GM21723 (cell line): ENCODE measurements around the gene THSD4.

Source experiments
- ATAC-seq: cut with Tn5 transposase; IDR thresholded peaks from one replicate; pipeline ENCODE4 v1.9.1; 2021; ENCODE audit warnings: mild to moderate bottlenecking, moderate library complexity; ENCODE audit not compliant: unreplicated experiment

The THSD4 gene

DNA sequence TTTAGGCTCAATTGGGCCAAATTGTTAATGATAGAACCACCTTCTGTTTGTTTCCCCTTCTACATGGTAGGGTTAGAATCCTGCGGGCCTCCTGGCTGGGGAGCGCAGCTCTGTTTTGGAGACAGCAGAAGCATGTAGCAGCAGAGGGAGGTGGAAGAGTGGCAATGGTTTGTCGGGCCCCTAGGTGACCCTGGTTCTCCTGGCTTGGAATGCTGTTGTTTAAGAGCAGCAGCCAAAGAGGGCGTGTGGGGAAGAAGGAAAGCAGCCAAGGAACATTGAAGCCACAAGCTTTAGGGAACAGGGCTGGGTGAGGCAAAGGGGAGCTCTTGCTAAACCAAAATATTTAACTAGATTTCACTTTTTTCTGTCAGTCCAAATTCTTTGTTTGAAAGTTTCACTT lies 481.4 kb downstream of the THSD4 start:
- no peak for ATAC-seq

DNA sequence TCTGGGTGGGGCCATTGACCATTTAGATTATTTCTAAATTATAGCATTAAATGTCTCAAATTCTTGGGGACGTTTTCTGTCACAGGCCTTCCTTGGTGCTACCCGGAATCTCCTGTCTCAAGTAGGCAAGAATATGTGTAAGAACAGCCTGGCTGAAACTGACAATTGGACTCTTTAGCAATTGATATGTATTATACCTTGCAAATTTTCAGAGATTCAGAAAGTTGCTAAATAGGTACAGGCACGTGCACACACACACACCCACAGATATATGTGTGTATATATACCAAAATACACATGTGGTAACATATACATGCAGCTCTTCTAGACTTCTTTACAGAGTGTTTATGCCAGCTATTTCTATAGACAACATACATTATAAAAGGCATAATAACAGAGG lies 481.9 kb downstream of the THSD4 start:
- ATAC-seq, result no peak

DNA sequence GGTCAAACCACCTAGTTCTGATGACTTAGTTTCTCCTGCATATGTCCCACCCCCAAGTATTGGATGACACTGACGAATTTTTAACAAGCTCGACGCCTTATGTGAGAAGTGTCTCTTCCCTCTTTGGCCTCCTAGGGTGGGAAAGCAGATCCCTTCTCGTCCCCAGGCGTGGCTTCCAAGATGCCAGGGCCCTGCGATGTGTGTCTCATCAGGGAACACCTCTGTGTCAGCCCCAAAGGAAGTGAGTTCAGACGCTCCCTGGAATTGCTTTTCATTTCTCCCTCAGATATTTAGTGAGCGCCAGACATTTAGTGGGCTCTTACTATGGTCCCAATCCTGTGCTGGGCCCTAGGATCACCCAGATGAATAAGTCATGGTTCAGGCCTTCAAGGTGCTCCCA lies 482.4 kb downstream of the THSD4 start:
- ATAC-seq, result no peak

DNA sequence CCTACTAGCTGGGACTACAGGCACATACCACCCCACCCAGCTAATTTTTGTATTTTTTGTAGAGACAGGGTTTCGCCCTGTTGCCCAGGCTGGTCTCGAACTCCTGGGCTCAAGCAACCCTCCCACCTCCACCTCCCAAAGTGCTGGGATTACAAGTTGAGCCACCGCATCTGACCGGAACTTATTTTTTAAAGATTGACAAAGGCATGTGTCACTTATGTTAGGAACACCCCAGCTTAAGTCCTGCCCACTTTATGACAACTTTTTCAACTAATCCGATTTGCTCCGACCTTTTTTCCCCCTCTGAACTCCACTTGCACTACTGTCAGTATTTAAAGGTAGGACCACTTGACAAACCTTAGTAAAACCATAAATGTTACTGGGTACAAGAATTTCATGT lies 483.5 kb downstream of the THSD4 start:
- ATAC-seq, result no peak

DNA sequence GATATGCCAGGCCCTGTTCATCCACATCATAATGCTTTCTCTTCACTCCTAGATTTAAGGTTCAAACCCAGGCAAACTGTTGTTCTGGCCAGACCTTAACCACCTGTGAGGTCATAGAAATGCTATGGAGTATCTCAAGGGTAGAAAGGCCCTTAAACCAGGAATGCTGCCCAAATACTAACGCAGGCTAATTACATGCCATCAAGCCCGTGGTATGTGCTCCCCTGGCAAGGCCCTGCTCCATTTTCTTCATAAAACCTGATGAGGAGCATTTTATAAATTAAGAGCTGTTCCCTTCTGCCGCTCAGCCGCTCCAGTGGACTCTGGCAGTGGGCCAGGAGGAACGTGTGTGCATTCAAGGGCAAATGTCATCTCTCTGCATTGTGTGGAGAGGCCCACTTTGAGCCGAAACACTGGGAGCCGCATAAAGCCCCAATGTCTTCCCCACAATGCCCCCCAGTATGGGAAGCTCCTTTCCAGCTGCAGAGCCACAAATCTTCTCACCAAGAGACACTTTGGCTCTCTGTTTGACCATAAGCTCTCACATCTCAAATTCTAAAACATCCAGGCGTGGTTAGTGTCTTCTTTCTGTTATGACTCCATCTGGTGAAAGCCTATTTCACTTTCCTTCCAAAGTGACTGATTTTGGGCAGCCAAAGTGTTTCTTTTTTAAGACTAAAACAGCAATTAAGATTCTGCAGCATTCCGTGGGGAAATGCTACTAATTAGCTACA lies 484.3 kb downstream of the THSD4 start:
- no peak for ATAC-seq

DNA sequence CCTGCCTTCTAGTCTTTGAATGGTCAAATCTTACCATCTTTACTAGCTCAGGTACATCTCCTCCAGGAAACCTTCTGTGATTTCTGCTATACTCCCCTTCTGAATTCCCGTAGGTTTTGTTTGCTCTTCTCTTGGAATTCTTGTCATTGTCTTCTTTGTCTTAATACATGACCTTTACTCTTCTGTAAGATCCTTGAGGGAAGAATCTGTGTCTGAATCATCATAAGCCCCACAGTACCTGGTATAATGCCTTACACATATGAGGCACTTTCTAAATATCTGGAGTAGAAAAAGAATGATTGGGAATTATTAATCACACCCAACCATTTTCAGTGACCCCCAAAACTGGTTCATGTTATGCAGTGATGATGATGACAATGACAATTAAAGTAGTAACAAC lies 485.0 kb downstream of the THSD4 start:
- no peak for ATAC-seq

DNA sequence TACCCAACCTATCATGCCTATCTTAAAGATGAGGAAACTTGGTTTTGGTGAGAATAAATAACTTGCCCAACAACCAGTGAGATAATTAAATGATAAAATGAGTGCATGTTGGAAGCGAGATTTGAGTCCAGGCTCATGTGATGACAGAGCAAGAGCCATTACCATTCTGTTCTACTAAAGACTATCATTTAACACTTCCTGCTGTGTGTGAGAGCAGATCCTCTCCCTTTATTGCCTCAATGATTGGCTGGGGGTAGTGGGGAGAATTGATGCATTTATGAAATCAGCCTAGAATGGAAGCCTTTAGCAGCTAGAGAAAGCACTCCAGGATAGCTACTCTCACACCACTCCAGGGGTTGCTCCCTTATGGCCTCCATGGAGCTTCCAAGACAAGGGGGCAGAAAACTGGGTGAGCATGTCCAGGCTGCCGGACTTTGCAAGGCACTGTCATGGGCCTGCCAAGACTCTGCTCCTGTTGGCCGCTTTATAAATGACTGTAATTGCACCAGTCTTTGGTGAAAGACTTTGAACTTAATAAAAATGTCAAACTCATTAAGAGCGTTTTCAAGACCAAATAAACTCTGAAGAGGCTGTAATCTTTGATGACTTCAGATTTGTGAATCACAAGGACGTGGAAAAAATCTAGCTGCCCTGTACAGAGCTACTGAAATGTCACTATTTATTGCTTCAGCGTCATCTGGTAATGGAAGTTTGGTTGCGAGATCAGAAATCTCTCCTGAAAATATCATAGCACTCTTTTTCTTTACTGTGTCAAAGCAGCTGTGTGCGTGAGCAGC lies 486.0 kb downstream of the THSD4 start:
- ATAC-seq, result no peak

DNA sequence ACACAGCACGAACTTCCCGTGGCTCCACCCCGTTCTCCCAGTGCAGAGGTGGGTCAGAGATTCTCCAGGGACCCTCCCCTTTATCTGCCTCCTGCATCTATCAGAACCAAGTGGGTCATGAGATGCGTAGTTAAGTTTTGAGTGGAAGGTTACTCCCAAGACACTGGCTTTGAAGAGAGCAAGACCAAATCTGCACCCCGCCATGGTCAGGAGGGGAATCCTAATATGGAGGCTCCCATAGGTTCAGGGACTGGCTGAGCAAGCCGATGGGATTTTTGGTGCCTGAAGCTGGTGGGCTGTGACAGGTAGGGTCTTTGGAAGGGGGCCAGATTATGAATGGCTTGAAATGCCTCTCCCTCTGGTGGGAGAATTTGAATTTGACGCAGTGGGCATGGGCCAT lies 488.1 kb downstream of the THSD4 start:
- no peak for ATAC-seq

DNA sequence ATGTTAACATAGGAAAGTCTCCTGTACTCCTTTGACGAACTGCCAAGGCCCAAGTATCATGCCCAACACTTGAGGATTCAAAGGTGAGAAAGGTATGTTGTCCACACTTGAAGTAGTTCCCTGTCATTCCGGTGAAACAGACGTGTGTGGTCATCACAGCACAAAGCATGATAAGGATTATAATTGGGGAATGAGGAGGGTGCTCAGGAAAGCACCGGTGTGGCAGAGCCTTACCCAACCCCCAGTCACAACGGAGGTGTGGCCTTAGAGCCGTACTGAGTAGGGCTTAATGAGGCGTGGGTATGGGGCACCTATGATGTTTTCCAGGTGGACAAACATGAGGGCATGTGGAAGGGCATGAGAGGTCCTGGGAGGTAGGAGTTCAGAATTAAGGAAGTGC lies 492.1 kb downstream of the THSD4 start:
- no peak for ATAC-seq

DNA sequence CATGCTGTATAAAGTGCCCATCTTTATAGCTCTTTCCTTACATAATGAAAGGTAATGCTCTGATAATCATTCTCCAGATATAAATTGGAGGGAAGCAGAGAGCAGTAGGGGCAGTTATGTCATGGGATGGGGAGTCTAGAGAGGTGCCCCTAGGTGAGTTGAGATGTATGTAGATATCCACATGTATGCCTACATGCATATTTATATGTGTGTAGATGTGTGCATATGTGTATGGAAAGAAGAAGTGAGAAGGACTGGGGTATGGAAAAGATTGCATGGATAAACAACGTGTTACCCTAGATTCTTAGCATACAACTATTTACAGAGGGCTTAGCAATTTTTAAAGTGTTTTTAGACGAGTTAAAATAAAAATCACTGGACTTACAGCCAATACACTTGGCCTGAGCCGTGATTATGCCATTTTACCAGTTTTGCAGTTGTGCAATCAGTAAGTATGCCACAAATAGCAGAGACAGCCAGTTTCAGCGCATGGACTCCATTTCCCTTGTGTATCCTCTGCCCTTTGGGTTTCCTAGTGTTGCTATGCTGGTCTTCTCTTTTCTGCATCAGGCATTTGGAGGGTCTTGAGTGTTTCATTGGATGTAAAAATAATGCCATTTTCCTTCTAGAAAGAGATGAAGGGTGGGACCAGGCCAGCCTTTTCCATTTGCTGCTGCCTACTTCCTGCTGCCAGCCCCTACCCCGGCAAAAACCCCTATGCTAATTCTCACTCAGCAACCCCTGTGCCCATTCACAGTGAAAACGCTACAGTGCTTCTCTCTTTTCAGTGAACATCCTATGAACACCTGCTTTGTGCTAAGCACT lies 495.7 kb downstream of the THSD4 start:
- ATAC-seq, result no peak

DNA sequence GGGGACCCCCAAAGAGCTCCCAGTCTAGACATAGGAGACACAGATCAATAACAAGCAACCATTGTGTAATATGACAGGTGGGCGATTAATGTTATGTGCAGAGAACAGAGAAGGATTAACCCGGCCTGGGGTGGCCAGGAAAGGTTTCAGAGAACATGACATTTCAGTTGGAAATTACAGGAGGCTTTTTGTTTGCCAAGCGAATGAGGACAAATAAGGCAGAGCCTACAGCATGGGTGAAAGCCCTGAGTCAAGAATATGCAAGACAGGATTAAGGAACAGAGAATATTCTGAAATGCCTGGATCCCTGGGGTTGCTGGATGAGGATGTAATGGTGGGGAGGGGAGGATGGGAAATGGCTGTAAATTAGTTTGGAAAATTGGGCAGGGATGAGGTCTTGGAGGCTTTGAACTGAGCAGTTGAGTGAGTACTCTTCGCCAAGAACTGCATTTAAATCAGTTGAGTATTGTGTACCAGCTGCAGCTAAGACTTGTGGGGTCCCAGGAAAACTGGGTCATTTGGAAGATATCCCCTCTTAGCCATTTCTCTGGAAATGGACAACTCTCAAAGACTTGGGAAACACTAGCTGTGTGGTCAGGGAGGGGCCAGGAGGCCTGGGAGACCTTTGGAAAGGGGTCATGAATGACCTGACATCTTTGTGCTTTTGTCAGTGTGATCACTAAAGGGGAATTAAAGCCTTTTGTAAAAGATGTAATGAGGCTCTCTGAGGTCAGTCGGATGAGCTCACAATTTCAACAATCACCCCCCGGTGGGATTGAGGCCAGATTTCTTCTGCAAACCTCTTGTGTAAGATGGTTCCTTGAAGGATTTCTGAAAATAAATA lies 496.5 kb downstream of the THSD4 start:
- ATAC-seq, result no peak

DNA sequence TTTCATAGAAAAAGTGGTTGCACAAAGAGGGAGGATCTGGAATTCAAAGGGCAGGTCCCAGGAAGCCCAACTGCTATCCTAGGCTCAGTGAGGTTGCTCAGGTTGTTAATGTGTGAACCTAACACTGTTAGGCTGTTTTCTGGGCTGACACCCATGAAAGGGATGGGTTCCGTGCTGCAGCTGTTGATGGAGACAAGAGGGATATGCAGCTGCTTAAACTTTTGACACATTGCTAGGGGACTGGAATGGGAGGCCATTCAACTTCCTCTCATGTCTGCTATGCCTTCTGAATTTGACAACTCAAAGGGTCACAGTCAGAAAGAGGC lies 497.1 kb downstream of the THSD4 start:
- no peak for ATAC-seq

DNA sequence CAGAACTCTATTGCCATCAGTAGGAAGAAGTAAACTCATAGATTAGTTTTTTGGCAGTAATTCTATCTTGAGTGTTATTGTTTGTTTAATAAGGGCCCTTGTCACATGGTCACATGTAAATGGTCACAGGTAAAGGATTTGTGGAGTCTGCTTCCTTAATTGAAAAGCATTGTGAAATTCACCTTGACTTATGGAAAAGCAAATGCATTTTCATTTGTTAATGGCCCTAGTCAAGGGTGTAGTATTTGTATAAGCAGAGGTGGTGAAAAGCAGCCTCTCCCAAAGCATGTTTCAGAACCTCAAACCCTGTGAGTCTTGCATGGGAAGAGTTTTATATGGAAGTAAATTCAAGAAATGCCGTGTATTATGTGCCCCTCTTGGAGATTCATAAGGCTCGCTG lies 497.6 kb downstream of the THSD4 start:
- ATAC-seq, result no peak

DNA sequence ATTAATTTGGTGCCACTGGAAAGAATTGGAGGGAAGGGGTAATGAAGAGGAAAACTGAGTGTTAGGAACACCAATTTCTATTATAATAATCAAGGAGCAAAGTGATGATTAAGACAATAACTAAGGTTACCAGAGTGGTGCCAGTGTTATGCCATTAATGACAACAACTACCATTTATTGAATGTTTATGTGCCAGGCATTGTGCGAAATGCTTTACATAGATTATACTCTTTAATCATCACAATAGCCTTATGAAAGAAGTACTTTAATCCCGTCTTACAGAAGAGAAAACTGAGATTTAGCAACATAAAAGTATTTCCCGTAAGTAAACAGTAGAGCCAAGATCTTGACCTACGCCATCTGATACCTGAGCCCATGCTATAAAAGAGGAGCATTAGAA lies 507.8 kb downstream of the THSD4 start:
- ATAC-seq, result no peak

DNA sequence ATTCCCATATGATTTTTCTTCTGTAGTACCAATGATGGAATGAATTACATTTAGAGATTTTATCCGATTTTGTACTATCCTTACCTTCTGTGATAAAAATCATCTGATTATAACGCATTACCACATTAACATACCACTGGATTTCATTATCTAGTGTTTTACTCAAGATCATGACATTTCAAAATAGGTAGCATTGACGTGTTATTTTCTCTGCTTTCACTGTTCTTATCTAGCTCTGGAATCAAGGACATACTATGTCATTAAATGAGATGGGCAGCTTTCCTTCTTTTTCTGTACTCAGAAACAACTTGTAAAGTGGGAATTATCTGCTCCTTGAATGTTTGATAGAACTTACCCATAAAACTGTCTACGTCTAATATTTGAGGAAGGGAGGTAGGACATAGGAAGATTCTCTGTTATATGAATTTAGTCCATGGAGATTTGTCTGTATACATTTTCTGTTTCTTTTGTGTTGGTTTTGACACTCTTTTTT lies 511.4 kb downstream of the THSD4 start:
- ATAC-seq, result no peak

DNA sequence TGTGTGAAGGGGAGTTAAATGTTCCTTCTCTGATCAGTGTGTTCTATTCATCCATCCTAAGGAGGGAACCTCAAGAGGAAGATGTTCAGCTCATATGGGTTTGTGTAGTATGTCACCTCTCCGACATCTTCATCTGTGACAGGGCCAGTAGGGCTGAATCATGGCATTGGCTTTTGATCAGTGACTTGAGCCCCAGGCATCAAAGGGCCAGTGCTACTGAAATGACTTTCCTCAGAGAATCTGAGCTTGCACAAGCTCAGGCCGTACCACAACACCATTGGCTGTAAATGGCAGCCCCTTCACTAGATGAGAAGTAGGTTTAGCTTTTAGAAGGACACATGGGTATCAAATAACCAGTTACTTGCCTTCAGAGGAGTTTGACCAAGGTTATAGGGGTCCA lies 511.9 kb downstream of the THSD4 start:
- no peak for ATAC-seq

DNA sequence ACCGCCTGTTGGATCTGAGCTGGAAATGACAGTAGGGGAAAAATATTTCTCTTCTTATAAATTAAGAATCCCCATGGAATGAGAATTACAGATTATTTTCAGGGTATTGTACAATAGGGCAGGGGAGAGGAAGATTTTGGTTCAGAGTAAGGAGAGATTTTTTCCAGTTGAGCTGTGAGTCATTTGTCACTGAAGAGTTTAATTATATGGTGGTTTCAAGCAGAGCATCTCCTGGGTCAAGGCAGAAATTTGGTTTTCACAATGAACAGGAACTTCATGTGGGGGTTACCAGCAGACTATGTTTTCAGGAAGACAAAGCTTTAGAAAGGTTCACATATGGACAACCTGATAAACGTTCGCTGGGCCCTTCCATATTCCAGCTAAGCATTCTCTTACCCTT lies 512.3 kb downstream of the THSD4 start:
- ATAC-seq, result no peak

DNA sequence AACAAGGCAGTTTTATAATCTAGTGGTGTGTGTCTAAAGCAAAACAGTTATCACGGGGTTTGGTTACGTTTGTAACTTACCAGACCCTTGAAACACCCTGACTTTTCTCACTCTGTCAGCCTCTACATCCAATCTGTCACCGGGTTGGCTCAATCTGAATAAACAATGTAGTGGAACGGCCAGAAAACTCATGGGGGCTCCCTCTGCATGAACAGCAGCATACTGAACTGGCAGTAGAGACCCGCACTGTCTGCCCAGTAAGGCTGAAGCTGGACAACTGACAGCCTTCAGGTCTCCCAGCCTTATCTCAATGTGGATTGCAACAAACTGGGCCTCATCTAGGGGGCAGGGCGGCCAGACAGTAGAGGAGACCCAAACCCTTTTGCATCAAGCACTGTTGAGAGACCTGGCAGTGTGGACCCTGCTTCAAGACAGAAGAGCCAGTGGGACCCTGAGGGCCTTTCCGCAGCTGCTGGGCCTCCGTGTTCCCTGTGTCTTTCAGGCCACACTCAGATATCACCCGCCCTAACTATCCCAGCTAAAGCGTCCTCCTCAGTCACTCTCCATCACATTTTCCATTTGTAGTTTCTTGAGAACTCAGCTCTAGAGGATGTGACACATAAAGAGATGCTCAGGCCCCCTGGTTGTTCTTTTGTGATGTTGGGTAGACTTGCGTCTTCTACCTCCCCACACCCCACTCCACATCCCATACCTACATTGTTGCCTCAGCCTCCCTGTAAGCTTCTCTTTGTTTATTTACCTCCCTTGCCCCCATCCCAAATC lies 513.9 kb downstream of the THSD4 start:
- no peak for ATAC-seq

DNA sequence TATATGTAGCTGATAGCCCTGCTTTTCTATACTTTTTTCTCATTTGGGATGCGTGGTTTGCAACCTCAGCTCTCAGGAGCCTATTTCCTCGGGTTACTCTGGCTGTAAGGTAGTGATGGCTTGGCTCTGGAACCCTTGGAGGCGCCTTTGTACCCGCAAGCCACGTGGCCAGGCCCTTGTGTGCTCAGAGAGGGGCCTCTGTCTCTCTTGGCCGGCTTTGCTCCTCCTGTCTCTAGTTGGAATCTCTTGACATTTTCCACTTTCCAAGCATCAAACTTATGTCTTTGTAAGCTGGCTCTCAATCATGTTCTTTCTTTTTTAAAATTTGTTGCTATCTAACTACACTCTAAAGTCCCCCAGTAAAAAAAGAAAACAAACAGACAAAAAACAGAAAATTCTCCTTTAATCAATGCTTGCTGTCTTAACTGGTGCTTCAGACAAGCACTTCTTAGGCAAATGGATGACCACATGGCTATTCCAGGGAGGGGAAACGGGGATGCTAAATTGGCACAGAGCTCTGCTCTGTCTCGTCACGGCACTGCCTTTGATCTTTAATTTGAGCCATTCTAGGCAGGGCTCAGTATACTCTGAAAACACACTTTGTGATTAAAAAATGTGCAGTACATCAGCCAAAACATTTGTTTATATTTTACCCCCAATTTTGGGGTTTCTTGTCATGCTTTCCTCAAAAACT lies 514.7 kb downstream of the THSD4 start:
- no peak for ATAC-seq

DNA sequence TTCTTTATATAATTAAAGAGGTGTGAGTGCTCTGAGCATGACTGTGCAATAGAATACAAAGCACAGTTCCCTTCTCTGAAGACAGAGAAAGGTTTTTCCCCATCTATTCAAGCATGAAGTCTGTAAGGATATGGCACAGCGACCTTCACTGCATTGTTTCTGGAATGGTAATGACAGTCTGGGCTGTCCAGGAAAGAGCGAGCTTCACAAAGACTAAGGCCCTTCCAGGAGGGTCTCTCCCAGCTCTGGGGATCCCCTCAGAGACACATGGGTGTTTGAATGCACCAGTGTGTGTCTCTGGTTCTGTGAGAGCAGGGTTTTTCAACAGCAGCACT lies 515.2 kb downstream of the THSD4 start:
- ATAC-seq, result no peak
